GM12878 (cell line): Measurements from ENCODE around the gene LRRC26. TPM values are rescaled to one million over a fixed set of nuclear protein-coding genes. Genes with fewer than 3 reads are reported as not detected.

ENCODE experiments used
- ATAC-seq: fragments of 200-7000 bp; cut with Tn5 transposase; 3 replicates; pipeline ENCODE4 v1.9.1; 2020; ENCODE audit warnings: mild to moderate bottlenecking, moderate library complexity
- BruUV-seq: library from RNA; stranded (reverse); fragments of 400-500 nt; replicated peaks from 2 replicates; lab custom pipeline; 2021; lab: Mats Ljungman, UMichigan
- CTCF ChIA-PET: fragments of 300-600 bp; sonication (Branson Sonifier 250); formaldehyde crosslinking; extraction: SDS; loops from one replicate; lab custom pipeline; 2021; ENCODE audit warnings: inconsistent platforms; lab: Yijun Ruan, JAX
- POLR2A ChIA-PET: fragments of 350-600 bp; formaldehyde crosslinking; extraction: SDS; loops from one replicate; lab custom pipeline; 2021; ENCODE audit warnings: inconsistent platforms; lab: Charles Lee
- RAD21 ChIA-PET: fragments of 300-600 bp; sonication (Branson Sonifier 250); formaldehyde crosslinking; loops from one replicate; lab custom pipeline; 2023; ENCODE audit warnings: antibody characterized with exemption; ENCODE audit not compliant: unreplicated experiment; lab: Charles Lee
- SMC1A ChIA-PET: fragments of 300-600 bp; sonication (Branson Sonifier 250); formaldehyde crosslinking; loops from one replicate; lab custom pipeline; 2023; ENCODE audit not compliant: unreplicated experiment, uncharacterized antibody; lab: Charles Lee
- DNase-seq: peaks from one replicate; pipeline ENCODE4 v3.0.0-alpha.2; 2011; ENCODE audit warnings: low read depth, low spot score
- FAIRE-seq: peaks from 3 replicates; lab custom pipeline; 2011; peaks lifted over from hg19 to GRCh38; lab: Jason Lieb, UNC
- H2AFZ ChIP-seq: 2 replicates; pipeline ENCODE4 v1.6.0; 2011; ENCODE audit warnings: low read depth, low read length, control low read depth; ENCODE audit not compliant: control insufficient read depth
- H3K27ac ChIP-seq: 2 replicates; pipeline ENCODE4 v1.5.1; 2011; ENCODE audit warnings: control low read depth; ENCODE audit not compliant: control insufficient read depth, insufficient read depth
- H3K27me3 ChIP-seq, 2 experiments: replicated peaks in 1 of 2; 2 replicates each; pipeline versions ENCODE4 v1.6.0 to v1.6.1; 2011; ENCODE audit warnings: low read length in 1 of 2; ENCODE audit not compliant: control insufficient read depth in 2 of 2, insufficient read depth in 2 of 2
- H3K36me3 ChIP-seq, 2 experiments: 2 replicates each; pipeline ENCODE4 v1.5.1; 2011; ENCODE audit warnings: low read length in 1 of 2; ENCODE audit not compliant: control insufficient read depth in 2 of 2, insufficient read depth in 2 of 2
- H3K4me1 ChIP-seq: 2 replicates; pipeline ENCODE4 v1.6.1; 2011; ENCODE audit warnings: mild to moderate bottlenecking, low read length, moderate library complexity, mixed read lengths; ENCODE audit not compliant: control insufficient read depth, insufficient read depth
- H3K4me2 ChIP-seq: 2 replicates; pipeline ENCODE4 v1.6.0; 2011; ENCODE audit warnings: control low read depth; ENCODE audit not compliant: control insufficient read depth, insufficient read depth
- H3K4me3 ChIP-seq: fragments of 200-600 bp; sonication (generic); 2 replicates; pipeline ENCODE4 v1.5.1; 2016
- H3K79me2 ChIP-seq: 2 replicates; pipeline ENCODE4 v1.6.0; 2011; ENCODE audit warnings: low read length; ENCODE audit not compliant: control insufficient read depth, insufficient read depth
- H3K9ac ChIP-seq: 2 replicates; pipeline ENCODE4 v1.8.0; 2011; ENCODE audit warnings: low read length, control low read depth, mixed read lengths; ENCODE audit not compliant: control insufficient read depth, insufficient read depth
- H3K9me3 ChIP-seq: replicated peaks from 3 replicates; pipeline ENCODE4 v1.5.1; 2011; ENCODE audit warnings: mild to moderate bottlenecking, low read length; ENCODE audit not compliant: control insufficient read depth, insufficient read depth
- H4K20me1 ChIP-seq: 2 replicates; pipeline ENCODE4 v1.6.0; 2011; ENCODE audit not compliant: control insufficient read depth, insufficient read depth
- ASH2L ChIP-seq: fragments of 300-600, 200-600 bp; sonication (generic); IDR thresholded peaks from 2 replicates; pipeline ENCODE4 v1.6.1; 2017; ENCODE audit warnings: low read depth, mild to moderate bottlenecking, borderline replicate concordance
- BACH1 ChIP-seq: fragments of 450-650 bp; IDR thresholded peaks from 2 replicates; pipeline ENCODE4 v1.6.1; 2017; ENCODE audit warnings: mild to moderate bottlenecking, borderline replicate concordance
- BRCA1 ChIP-seq: IDR thresholded peaks from 2 replicates; pipeline ENCODE4 v1.6.1; 2011; ENCODE audit warnings: low read depth, low read length, improper control_type of control experiment
- CBFB ChIP-seq: IDR thresholded peaks from 2 replicates; pipeline ENCODE4 v1.6.1; 2016; ENCODE audit warnings: antibody characterized with exemption, low read depth
- DPF2 ChIP-seq: fragments of 450-650 bp; IDR thresholded peaks from 2 replicates; pipeline ENCODE4 v1.6.1; 2017; ENCODE audit warnings: mild to moderate bottlenecking
- FOXK2 ChIP-seq: fragments of 450-650 bp; IDR thresholded peaks from 2 replicates; pipeline ENCODE4 v1.6.1; 2017; ENCODE audit warnings: mild to moderate bottlenecking, moderate library complexity
- IKZF1 ChIP-seq: fragments of 450-650 bp; conservative IDR thresholded peaks from 2 replicates; pipeline ENCODE4 v1.6.1; 2017; ENCODE audit warnings: antibody characterized with exemption, mild to moderate bottlenecking
- IRF4 ChIP-seq: IDR thresholded peaks from 2 replicates; pipeline ENCODE4 v1.6.1; 2011; ENCODE audit warnings: low read depth, low read length
- MEF2B ChIP-seq: fragments of 450-650 bp; IDR thresholded peaks from 2 replicates; pipeline ENCODE4 v1.6.1; 2018; ENCODE audit warnings: mild to moderate bottlenecking, moderate library complexity; ENCODE audit not compliant: partially characterized antibody, poor library complexity, severe bottlenecking
- NFXL1 ChIP-seq: fragments of 450-650 bp; IDR thresholded peaks from 2 replicates; pipeline ENCODE4 v1.6.1; 2017; ENCODE audit warnings: antibody characterized with exemption, mild to moderate bottlenecking, borderline replicate concordance
- NFYA ChIP-seq: IDR thresholded peaks from 2 replicates; pipeline ENCODE4 v1.6.1; 2011; ENCODE audit warnings: low read depth, mild to moderate bottlenecking, low read length, improper control_type of control experiment, borderline replicate concordance
- NR2C1 ChIP-seq: fragments of 450-650 bp; IDR thresholded peaks from 2 replicates; pipeline ENCODE4 v1.6.1; 2017; ENCODE audit warnings: antibody characterized with exemption, mild to moderate bottlenecking, moderate library complexity
- RAD51 ChIP-seq: fragments of 450-650 bp; IDR thresholded peaks from 2 replicates; pipeline ENCODE4 v1.6.1; 2016; ENCODE audit warnings: moderate library complexity, mild to moderate bottlenecking, inconsistent platforms
- SMAD1 ChIP-seq: fragments of 450-650 bp; IDR thresholded peaks from 2 replicates; pipeline ENCODE4 v1.6.1; 2018; ENCODE audit warnings: mild to moderate bottlenecking, low read depth; ENCODE audit not compliant: partially characterized antibody
- SREBF2 ChIP-seq: IDR thresholded peaks from 2 replicates; pipeline ENCODE4 v1.6.1; 2012; ENCODE audit warnings: mild to moderate bottlenecking, low read length
- SUPT20H ChIP-seq: IDR thresholded peaks from 2 replicates; pipeline ENCODE4 v1.6.1; 2011; ENCODE audit warnings: low read depth, mild to moderate bottlenecking, low read length, moderate library complexity, borderline replicate concordance; ENCODE audit not compliant: control insufficient read depth
- TCF3 ChIP-seq: IDR thresholded peaks from 2 replicates; pipeline ENCODE4 v1.6.1; 2012; ENCODE audit warnings: low read depth, mild to moderate bottlenecking, low read length, borderline replicate concordance; ENCODE audit not compliant: insufficient read depth
- TCF7 ChIP-seq: IDR thresholded peaks from 2 replicates; pipeline ENCODE4 v1.6.1; 2014; ENCODE audit warnings: antibody characterized with exemption, borderline replicate concordance
- WRNIP1 ChIP-seq: IDR thresholded peaks from 2 replicates; pipeline ENCODE4 v1.6.1; 2011; ENCODE audit warnings: low read depth, low read length, improper control_type of control experiment, borderline replicate concordance
- YY1 ChIP-seq: IDR thresholded peaks from 2 replicates; pipeline ENCODE4 v1.6.1; 2011; ENCODE audit warnings: low read depth, mild to moderate bottlenecking, low read length
- ZZZ3 ChIP-seq: IDR thresholded peaks from 2 replicates; pipeline ENCODE4 v1.6.1; 2011; ENCODE audit warnings: low read depth; ENCODE audit not compliant: control insufficient read depth, insufficient read length
- WGBS: methylation state at CpG from one replicate; pipeline ENCODE4 v1.1.6; 2016; ENCODE audit warnings: low lambda C conversion rate; ENCODE audit not compliant: insufficient replicate concordance, insufficient coverage; ENCODE audit errors: missing lambda C conversion rate; 5-methylcytosine and 5-hydroxymethylcytosine counted together
- in situ Hi-C: fragments of 300-500 bp; cut with MboI; formaldehyde crosslinking; loops from 9 replicates; pipeline ENCODE4 v1.14.3; 2018; ENCODE audit warnings: mixed read lengths
- intact Hi-C: fragments of 100-400 bp; cut with micrococcal nuclease; formaldehyde crosslinking; loops from one replicate; pipeline ENCODE4 v1.14.2; 2022; ENCODE audit not compliant: unreplicated experiment
- polyA plus RNA-seq, 11 experiments: library from polyadenylated mRNA; depleted of rRNA in 4 of 11; unstranded in 6 of 11; stranded (reverse) in 5 of 11; fragments of >200 nt; fragmentation: Nextera tagmentation in 4 of 11; fragmentation: Illumina TruSeq in 1 of 11; extraction: Ambion mirVana in 4 of 11; extraction: Trizol in 1 of 11; gene quantifications; 1 replicate in 1 of 11; 2 replicates in 10 of 11; pipeline versions ENCODE4 v1.2.1 to v1.2.3, GENCODE V29; 2011 to 2016; ENCODE audit warnings: inconsistent platforms in 2 of 11, missing spikeins in 2 of 11, low read depth in 1 of 11
- total RNA-seq, 4 experiments: library from RNA; depleted of rRNA in 3 of 4; stranded (reverse); fragments of >200 nt in 3 of 4; fragmentation: Illumina TruSeq in 1 of 4; extraction: Trizol in 1 of 4; gene quantifications; 2 replicates each; pipeline versions ENCODE4 v1.2.1 to v1.2.3, GENCODE V29; 2013 to 2021
- TF ChIP-seq, protein P1 (sequence below): IDR thresholded peaks from 2 replicates; pipeline ENCODE4 v1.6.1; 2011; ENCODE audit warnings: borderline replicate concordance, low read depth, mild to moderate bottlenecking, moderate library complexity, mixed read lengths, low read length; ENCODE audit not compliant: insufficient read depth; ENCODE audit errors: extremely low read length
- TF ChIP-seq, protein P2 (sequence below): fragments of 450-650 bp; IDR thresholded peaks from 2 replicates; pipeline ENCODE4 v1.6.1; 2017; ENCODE audit warnings: mild to moderate bottlenecking, low read depth, inconsistent platforms; ENCODE audit not compliant: poor library complexity, severe bottlenecking

The LRRC26 gene
- total and polyA plus RNA-seq, 10 of the 15 experiments (the other 5 are each of a cell fraction or from before 2014, with no cell fraction given) = 0.29 to 0.91 (median 0.64) TPM; not detected in 5

- Histone ChIP-seq H3K9ac (peak overlapping the region; percentile 58), H2AFZ (peak overlapping the region; percentile 88), H3K27ac (peak overlapping the region; percentile 82), H3K4me2 (peak overlapping the region; percentile 92), H4K20me1 (no peaks in the 10 kb centered on the region), H3K27me3 (no peaks in the 10 kb centered on the region), H3K36me3 (no peaks in the 10 kb centered on the region), H3K79me2 (peaks cover 35% of the 10 kb centered on the region), H3K4me3 (peak overlapping the region; percentile 72), H3K4me1 (peaks cover 8% of the 10 kb centered on the region), H3K9me3 (no peaks in the 10 kb centered on the region)
- WGBS = 2% methylated on average over 57 of the region's 58 CpGs
- BruUV-seq = TSS peak; percentile 66
- FAIRE-seq (no peak), DNase-seq (no peak), ATAC-seq (peak; percentile 37)
- ChIA-PET SMC1A (interaction anchor here (0.7 to 2.8 kb wide), 6 partner anchors 8 to 340 kb away, joined by 3 to 28 read pairs (median 4); no protein-coding TSS in a partner anchor), RAD21 (interaction anchor here (1.3 to 3.6 kb wide), 5 partner anchors 21 to 95 kb away, joined by 3 to 54 read pairs (median 7); partner anchors contain the start of genes ANAPC2, CYSRT1 and SSNA1), POLR2A (interaction anchor here (0.6 to 7.7 kb wide), 18 partner anchors 10 to 321 kb away, joined by 3 to 166 read pairs (median 6); partner anchors contain the start of genes LRRC26, MAN1B1, RNF208 and TMEM210), CTCF (interaction anchor here (0.8 to 4.7 kb wide), 10 partner anchors 8 to 106 kb away, joined by 3 to 20 read pairs (median 4); partner anchors contain the start of genes GRIN1, MAN1B1 and SSNA1)
- in situ Hi-C loops (no loop called here), intact Hi-C loops (no loop called here)
- TF ChIP-seq, protein P1, sequence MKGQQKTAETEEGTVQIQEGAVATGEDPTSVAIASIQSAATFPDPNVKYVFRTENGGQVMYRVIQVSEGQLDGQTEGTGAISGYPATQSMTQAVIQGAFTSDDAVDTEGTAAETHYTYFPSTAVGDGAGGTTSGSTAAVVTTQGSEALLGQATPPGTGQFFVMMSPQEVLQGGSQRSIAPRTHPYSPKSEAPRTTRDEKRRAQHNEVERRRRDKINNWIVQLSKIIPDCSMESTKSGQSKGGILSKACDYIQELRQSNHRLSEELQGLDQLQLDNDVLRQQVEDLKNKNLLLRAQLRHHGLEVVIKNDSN = no peak
- TF ChIP-seq NFYA (no peak), SMAD1 (no peak), TCF7 (no peak), DPF2 (peak; percentile 58; the same call in 1 of the 2 replicates), IRF4 (no peak), CBFB (no peak), NFXL1 (no peak), IKZF1 (no peak), BACH1 (peak; percentile 13; the same call in 1 of the 2 replicates), SUPT20H (no peak), TCF3 (no peak), RAD51 (no peak), BRCA1 (no peak), SREBF2 (no peak), MEF2B (no peak), YY1 (no peak; the same call in 1 of the 2 replicates), NR2C1 (no peak), ZZZ3 (no peak), ASH2L (no peak), WRNIP1 (no peak), FOXK2 (no peak)
- TF ChIP-seq, protein P2, sequence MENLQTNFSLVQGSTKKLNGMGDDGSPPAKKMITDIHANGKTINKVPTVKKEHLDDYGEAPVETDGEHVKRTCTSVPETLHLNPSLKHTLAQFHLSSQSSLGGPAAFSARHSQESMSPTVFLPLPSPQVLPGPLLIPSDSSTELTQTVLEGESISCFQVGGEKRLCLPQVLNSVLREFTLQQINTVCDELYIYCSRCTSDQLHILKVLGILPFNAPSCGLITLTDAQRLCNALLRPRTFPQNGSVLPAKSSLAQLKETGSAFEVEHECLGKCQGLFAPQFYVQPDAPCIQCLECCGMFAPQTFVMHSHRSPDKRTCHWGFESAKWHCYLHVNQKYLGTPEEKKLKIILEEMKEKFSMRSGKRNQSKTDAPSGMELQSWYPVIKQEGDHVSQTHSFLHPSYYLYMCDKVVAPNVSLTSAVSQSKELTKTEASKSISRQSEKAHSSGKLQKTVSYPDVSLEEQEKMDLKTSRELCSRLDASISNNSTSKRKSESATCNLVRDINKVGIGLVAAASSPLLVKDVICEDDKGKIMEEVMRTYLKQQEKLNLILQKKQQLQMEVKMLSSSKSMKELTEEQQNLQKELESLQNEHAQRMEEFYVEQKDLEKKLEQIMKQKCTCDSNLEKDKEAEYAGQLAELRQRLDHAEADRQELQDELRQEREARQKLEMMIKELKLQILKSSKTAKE = no peak
Measured at GRCh38 chr9:137130176-137130755, 39.6 kb downstream of the LRRC26 start.
